HPDE6-E6E7 (cell line): Measurements from ENCODE around the gene EFNB2.

Experiments
- DNase-seq: peaks from one replicate; pipeline ENCODE4 v3.0.0; 2011; ENCODE audit warnings: missing footprints; ENCODE audit errors: extremely low spot score

The EFNB2 gene, protein sequence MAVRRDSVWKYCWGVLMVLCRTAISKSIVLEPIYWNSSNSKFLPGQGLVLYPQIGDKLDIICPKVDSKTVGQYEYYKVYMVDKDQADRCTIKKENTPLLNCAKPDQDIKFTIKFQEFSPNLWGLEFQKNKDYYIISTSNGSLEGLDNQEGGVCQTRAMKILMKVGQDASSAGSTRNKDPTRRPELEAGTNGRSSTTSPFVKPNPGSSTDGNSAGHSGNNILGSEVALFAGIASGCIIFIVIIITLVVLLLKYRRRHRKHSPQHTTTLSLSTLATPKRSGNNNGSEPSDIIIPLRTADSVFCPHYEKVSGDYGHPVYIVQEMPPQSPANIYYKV

DNA sequence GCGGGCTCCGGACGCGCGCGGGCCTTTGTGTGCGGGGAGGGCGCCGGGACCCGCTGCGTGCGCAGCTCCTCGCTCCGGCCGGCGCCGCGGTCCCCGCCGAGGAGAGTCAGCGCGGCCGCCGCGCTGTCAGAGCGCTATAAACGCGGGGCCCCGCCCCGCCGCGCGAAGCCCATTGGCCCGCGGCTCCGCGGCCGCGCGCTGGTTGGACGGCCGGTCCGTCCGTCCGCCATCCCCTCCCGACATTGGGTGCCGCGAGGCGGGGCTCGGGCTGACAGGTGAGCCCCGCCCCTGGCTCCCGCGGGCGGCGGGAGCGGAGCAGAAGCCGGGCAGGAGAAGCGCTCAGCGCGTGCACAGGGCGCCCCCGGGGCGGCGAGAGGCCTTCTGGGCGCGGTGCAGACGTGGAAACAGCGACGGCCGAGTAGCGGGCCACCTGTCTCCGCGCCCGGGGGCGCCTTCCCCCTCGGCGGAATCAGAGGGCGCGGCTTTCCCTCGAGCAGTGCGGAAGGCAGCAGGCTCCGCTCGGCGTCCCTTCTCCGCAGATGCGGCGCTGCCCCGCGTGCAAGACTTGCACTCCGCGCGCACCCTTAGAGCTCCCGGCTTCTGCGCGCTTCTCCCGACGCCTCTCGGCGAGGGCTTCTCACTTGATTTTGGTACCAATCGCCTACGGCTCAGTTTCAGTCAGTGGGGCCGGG lies at the start of gene EFNB2:
EFNB2 (minus strand) TSS at position 111 of the 692 bp plus-strand sequence. CDS start 698 bp downstream, outside the sequence.
- peak; percentile 90 for DNase-seq

DNA sequence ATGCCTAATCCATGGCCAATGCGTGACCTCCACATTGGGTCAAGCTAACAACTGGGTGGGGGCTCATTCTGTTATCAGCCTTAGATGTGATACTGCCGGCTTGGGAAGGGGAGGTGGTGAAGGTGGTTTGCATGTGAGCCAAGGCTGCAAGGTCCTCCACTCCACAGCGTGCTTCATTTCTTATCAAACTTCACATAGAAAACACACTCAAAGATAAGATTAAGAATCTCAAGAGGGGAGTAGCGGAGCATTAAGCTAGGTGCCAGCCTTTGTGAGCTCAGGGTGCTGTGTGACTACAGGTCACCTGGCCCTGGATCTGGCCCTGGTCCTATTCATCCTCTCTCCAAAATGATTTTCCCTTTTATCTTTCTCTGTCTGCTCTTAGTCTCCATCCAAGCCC lies 45.8 kb upstream of the EFNB2 start:
- no peak for DNase-seq

DNA sequence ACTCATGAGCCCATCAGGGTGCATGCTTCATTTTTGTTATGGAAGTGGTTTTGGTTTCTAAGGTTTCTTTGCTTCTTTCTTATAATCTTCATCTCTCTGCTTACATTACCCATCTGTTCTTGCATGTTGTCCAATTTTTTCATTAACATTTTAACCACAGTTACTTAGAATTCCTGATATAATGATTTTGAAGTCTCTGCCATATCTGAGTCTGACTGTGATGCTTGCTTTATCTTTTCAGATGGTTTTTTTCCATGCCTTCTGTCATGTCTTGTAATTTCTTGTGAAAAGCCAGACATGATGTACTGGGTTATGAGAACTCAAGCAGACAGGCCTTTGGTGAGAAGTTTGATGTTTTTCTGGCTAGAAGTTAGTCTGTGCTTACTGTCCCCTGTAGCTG lies 40.4 kb upstream of the EFNB2 start:
- no peak for DNase-seq

DNA sequence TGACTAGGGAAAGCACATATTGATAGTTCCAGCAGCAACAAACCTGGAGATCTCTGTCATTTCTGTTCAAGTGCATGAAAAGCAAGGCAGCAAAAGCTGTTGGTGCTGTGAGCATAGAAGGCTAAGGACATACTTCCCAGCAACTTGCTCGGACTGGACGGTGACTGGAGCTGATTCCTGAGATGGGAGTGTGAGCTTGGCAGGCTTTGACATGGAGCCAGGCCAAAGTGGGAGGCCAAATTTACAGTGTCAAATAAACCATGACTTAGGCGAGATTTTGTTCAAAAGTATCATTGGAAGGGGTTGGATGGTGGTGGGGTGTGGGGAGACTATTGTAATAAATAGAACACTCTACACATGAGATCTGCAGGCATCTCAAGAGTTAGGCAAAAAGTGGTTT lies 38.4 kb upstream of the EFNB2 start:
- no peak for DNase-seq

DNA sequence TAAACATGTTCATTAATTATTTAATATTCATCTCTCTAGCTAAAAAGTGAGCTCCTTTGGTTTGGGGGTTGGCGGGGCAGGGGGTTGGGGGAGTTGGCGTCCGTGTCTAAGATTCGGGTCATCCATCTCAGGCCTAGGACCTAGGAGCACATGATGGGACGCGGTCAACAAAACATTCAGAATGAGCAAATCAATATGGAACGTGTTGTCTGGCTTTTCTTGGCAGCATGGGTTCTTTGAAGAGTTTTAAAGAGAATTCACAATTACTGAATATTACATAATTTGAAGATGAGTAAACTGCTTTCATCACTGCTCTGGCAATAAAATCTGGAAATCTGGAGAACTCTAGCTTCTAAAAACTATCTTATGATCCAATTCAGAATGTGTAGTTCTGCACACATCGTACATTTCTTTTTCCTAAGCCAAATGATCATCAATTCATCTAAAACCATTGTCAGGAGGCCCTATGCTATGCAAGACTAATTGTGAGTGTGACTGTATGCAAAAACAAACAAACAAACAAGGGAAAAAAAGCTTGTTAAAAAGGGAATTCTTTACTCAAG lies 37.9 kb upstream of the EFNB2 start:
- DNase-seq = no peak

DNA sequence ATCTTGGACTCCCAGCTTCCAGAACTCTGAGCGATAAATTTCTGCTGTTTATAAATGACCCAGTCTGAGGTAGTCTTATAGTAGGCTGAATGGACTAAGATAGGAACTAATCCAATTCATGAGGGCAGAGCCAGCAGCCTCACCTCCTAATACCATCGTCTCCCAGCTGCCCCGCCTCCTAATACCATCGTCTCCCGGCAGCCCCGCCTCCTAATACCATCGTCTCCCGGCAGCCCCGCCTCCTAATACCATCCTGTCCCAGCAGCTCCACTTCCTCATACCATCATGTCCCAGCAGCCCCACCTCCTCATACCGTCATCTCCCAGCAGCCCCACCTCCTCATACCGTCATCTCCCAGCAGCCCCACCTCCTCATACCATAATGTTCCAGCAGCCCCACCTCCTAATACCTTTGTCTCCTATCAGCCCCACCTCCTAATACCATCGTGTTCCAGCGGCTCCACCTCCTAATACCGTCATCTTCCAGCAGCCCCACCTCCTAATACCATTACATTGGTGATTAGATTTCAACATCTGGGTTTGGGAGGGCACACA lies 34.9 kb upstream of the EFNB2 start:
- peak; percentile 21 for DNase-seq

DNA sequence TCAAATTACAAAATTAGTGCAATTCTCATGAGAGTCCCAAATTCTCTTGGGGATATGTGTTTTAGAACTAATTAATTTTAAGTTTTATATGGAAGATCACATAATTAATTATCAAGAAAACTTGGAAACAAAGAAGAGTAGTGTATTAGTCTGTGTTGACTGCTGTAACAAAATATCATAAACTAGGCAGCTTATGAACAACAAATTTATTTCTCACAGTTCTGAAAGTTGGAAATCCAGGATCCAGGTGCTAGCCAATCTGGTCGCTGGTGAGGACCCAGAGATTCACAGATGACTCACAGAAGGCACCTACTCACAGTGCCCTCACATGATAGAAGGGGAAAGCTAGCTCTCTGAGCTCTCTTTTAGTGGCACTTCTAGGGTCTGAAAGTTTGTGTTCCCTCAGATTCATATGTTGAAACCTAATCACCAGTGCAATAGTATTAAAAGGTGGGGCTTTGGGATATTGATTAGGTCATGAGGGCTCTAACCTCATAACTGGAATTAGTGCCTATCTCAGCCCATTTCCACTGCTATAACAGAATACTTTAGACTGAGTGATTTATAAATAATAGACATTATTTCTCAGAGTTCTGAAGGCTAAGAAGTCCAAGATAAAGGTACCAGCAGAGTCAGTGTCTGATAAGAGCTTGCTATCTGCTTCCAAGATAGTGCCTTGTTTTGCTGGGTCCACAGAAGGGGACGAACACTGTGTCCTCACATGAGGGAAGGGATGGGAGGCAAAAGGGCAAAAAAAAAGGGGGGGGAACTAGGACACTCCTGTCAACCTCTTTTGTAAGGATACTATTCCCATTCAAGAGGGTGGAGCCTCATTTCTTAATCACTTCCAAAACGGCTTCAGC lies 34.0 kb upstream of the EFNB2 start:
- peak; percentile 21 for DNase-seq

DNA sequence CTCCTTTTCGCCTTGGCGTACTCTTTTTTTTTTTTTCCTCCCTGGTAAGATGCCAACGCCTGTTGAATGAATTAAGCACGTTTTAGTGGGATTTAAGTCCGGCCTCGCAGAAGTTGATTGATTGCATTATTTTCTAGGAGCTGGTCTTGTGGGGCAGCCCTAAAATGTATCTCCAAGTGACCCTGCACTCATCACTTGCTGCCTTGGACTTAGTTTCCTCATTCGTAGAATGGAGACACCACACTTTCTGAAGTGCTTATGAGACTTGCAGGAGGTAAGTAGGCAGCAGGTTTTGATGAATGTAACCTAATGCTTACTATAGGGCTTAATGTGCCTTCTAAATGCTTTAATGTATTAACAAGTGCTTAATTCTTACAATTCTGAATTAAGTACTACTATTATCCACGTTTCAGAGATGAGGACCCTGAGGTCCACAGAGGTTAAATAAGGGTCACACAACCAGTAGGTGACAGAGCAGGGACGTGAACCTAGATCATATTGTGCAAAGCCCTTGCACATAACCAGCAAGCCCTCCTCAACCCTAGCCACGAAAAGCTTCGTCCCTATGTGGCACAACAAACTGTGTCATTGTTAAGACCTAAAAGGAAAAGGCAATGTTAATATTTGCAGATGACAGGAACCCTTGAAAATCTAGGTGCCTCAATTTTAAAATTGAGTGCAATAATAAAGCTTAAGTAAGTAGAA lies 33.0 kb upstream of the EFNB2 start:
- no peak for DNase-seq

DNA sequence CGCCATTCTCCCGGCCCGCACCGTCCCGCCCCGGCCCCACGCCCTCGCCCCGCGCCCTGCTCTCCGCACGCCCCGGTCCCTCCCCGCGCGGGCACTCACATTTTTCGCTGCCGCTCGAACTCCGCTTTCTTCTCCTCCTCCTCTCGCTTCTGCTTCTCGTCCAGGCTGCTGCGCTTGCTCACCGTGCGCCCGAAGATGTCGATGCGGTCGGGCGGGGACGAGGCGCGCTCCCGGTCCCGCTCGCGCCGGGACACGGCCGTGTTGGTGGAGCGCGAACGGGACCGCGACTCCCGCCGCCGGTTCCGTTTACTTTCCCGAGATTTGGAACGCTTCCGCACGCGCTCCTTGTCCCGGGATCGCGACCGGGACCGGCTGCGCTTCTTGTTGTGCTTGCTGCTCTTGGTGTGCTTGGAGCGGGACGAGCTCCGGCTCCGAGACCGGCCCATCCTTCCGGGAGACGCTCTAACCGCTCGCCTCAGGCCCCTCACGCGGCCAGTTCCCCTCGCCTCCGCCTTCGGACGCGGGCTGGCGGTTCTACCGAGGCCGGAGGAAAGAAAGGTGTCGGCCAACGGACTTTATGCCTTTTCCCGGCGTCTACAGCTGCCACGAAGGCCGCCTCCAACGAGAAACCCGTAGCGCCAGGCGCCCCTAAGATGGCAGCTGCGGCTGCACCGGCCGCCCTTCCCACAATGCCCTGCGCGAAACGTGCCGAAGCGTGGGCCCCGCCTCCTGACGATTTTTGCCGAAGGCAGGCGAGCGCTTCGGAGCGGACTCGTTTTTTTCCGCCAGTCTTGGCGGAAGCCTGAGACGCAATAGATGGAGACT lies 32.2 kb upstream of the EFNB2 start, which contains the start of gene ARGLU1:
ARGLU1 (minus strand) TSS at position 664 of the 825 bp plus-strand sequence; CDS start at position 446, 218 bp downstream.
- peak; percentile 76 for DNase-seq

DNA sequence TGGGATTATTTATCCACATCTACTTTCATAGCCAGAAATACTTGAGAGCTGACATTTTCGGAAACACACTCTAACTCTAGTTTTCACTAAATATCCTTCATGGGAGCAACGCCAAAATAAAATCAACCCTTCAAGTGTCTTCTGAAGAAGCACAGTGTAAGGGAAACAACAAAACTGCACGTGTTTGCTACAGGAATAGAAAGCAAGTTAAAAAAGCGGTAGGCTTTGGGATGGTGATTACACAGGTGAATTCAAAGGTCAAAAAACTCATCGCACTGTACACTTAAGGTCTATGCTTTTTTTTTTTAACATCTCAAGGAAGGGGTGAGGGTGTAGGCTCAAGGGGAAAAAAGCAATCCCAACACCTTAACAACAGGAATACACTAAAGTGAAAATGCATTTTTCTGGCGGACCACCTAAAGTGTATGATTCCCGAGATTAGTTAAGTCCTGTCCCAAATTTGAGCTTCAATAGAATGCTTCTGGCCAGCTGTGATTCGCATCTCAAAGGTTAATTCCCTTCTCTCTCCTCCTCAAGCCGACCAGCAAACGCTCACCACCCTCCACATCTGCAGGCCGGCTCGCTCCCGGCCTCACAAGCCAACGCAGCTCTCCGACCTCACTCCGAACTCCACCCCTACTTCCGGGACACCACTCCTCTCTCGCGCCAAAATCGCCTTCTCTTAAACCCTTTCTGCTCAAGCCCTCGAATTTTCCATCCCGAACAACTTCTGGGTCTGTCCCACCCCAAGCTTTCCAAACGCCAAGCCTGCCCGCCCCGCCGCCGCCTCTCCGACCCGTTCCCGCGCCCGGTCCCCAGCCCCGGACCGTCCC lies 31.4 kb upstream of the EFNB2 start:
- DNase-seq = peak; percentile 49

DNA sequence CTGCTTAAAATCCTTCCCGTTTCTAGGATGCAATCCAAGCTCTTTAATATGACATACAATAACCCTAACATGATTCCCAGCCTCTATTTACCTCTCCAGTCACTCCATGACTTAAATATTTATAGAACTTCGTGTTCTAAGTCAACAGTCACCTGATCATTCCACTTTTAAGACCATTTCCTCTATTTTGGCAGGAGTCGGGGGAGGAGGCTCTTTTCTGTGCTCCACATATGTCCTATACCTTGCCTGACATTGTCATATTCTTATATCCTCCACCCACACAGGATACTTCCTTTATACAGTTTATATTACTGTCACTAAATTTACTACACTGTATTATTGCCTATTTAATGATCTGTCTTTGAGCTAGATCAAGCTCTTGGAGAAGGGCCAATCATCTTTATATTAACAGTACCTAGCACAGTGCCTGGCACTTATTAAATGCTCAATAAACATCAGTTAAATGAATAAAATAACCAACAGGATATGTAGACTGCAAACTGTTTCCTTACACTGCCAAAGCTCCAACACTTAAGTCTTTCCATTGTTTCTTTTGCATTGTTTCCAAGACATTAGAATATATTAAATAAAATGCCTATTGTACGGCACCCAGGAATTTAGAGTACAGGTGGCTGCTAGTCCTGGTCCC lies 29.8 kb upstream of the EFNB2 start:
- DNase-seq = no peak

DNA sequence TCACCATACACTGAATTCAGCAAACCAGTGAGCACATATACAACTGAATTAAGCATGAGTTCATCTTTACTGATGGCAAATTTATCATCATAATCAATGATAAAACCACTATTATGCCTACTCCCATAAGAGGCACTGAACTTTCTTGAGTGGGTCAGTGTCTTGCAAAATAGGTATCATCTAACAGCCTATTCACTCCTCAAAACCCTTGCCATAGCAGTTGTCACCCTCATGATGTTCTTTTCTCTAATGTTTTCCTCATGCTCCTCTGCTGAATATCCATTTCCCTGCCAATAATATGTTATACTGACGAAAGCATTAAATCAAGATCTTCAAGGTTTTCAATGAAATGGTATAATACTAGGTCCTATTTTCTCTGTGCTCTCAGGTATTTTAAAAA lies 26.8 kb upstream of the EFNB2 start:
- DNase-seq = no peak

DNA sequence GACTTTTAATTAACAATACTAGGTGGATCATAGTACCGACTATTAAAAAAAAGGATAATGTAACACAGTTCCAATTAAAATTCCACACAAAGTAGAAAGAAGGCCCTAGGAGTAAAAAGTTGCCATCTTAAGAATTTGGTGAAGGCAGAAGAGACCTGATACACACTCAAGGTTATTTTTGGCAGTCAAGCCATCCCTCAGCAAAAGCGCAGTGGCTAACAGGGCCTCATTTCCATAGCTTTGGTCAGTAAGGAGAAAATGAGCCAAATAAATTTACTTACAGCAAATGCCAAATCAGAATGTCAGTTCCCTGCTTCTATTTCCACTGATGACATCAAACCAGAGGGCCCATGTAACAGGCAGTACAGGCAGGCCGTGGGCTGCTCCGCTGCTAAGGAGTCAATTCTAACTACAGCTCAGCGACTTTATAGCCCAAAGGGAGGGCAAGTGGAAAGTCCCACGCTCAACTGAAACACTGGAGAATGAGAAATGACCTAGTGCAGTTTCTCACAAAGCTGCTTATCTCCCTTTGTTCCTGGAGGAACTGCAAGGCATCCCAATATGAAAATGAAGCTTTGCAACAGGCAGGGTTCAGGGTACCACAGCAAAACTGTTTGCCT lies 26.2 kb upstream of the EFNB2 start:
- DNase-seq = no peak

DNA sequence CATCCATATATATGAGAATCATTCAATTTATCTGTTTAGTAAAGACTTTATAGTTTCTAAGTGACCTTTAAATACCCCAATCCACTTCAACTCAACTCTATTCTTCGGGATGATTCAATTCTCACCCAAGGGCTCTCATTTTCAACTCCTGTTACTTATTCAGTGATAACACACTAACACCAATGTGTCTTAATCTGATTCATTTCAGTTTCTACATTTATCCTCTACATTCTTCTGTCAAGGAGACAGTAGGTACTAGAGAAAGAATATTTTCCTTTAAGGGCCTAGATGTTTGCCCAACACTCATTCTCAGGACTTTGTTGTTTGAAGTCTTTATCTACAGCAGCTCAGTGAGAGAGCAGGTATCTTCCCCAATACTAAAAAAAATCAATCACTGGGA lies 25.4 kb upstream of the EFNB2 start:
- DNase-seq = no peak

DNA sequence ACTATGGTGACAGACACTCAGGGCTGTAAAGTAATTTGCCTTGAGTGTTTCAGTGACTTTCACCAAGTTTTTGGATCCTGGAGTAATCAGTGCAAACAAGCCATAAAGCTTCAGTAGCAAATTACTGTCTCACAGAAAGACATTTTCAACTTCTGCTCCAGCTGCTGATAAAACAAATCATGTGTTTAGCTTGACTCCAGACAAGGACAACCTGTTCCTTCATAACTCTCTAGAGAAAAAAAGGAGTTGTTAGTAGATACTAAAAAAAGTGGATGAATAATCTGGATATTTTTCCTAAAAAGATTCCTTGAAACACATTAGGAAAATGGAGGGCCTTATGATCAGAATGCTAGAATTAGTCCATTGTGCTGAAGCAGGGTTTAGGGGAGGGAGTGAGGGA lies 23.1 kb upstream of the EFNB2 start:
- DNase-seq = no peak

DNA sequence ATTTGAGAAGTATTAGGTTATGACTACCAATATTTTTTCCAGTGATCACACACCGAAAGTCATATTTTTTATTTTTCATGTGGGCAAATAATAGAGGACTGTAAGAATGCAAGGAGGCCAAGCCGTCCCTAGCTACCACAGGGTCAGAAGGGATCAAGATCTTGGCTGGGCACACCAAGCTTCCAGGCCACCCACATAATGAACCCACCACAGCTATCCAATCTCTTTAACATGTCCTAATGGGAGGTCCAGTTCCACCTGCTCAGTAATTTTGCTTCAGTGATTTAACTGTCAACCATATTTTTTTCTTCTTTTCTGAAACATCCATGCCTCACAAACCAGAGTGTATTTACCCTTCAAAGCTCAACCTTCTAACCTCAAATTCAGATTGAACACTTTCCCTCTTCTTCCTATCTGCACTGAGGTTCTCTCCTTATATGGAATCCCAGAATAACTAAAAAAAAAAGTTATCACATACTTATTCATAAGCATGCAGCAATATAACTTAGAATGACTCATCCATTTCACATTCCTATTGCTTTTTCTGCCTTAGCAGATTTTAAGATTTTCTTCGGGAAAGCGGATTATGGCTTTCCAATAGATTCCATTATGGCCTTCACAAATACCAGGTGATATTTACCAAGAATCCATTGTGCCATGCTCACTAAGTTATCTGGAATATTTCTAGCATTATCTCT lies 20.3 kb upstream of the EFNB2 start:
- DNase-seq = no peak

DNA sequence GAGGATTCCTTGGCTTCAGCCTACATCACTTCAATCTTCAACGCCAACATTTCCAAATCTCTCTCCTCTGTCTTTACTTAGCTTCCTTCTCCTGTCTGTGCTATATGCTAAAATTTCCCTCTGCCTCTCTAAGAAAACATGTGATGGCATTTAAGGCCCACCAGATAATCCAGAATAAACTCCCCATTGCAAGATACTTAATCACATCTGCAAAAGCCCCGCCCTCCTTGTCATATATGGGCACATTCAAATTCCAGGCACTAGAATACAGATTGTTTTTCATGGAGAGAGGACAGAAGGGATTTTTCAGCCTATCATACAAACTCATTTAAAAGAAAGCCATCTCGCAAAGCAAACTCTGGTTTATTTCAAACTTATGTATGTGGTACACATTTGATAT lies 16.3 kb upstream of the EFNB2 start:
- DNase-seq = no peak

DNA sequence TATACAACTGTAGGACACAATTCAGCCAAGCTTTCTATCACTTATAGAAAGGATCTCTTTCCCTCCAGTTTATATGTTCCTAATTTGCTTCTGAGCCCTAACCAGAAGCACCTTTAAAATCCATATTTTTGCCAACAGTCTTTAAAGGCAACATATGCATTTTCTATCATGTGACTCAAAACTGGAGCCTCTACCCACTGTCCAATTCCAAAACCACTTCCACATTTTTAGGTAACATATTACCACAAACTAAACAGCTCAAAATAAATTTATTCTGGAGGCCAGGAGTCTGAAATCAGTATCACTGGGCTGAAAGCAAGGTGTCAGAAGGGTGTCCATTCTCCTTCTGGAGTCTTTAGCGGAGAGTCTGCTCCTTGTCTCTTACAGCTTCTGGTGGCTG lies 15.9 kb upstream of the EFNB2 start:
- DNase-seq = no peak
